NAMALWA (cell line): ENCODE results near the gene WNK2.
"Not testable (repeated sequence)": the region's sequence is repeated elsewhere in the genome, so short reads cannot be mapped to it uniquely, and the experiment has no call there.

ENCODE experiments used
- DNase-seq: peaks from one replicate; pipeline ENCODE4 v3.0.0-alpha.2; 2015; ENCODE audit warnings: low spot score

The WNK2 gene

DNA sequence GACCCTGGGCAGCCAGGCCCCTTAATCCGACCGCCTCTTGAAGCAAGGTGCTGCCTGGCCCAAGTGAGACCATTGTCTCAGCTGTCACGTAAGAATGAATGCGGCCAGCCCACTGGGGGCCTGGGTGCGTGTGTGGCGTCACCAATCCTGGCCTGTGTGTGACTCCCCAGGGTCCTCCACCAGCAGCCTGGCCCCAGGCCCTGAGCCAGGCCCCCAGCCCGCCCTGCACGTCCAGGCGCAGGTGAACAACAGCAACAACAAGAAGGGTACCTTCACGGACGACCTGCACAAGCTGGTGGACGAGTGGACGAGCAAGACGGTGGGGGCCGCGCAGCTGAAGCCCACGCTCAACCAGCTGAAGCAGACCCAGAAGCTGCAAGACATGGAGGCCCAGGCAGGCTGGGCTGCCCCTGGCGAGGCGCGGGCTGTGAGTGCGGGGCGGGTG is 124.2 kb downstream of the WNK2 start:
- DNase-seq = no peak

- DNase-seq = no peak
These were observed 124.7 kb downstream of the WNK2 start for GRCh38 chr9:93308676-93309075.

- no peak for DNase-seq
These were observed 126.0 kb downstream of the WNK2 start for GRCh38 chr9:93309889-93310425.

- no peak for DNase-seq
These were observed 131.2 kb downstream of the WNK2 start for GRCh38 chr9:93315118-93315517.

- DNase-seq = no peak
These were observed 132.0 kb downstream of the WNK2 start for GRCh38 chr9:93315960-93316359.

DNA sequence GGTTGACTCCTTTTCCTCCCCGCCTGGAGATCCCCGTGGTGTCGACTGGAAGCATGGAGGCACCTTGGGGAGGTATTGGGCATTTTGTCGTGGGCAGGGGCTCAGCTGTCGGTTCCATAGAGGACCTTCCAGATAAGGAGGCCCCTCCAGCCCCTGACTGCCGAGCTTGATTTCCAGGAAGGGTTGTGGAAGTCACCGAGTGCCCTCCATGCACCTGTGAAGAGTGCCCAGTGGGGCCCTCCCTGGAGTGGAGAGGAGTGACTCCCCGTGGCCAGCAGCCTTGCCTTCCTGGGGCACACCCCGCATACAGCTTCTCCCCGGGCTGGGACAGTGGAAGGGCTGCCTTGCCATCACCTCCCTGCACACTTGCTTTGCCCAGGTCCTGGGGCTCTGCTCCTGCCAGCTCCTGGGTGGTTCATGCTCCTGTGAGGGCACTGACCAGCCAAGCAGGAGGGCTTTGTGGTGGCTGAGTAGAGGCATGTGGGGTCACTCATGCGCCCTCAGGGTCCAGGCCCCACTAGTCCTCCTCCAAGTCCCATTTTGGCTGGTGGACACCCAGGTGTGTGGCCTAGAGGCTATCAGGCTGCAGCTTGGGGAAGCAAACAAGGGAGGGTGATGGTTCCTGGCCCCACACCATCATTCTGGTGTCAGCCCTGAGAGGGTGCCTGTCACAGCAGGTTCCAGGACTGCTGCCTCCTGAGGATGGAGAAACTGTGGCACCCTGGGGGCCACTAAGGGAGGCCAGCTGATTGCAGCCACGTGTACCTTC is 133.0 kb downstream of the WNK2 start:
- DNase-seq = no peak

- DNase-seq = no peak
These were observed 133.7 kb downstream of the WNK2 start for GRCh38 chr9:93317495-93318094.

GRCh38 chr9:93318480-93318879 is 134.5 kb downstream of the WNK2 start:
- no peak for DNase-seq

- no peak for DNase-seq
These were observed 135.5 kb downstream of the WNK2 start for GRCh38 chr9:93319301-93319991.

GRCh38 chr9:93319992-93320500 is 136.1 kb downstream of the WNK2 start:
- DNase-seq = no peak

GRCh38 chr9:93320591-93321219 is 136.8 kb downstream of the WNK2 start:
- DNase-seq = no peak

GRCh38 chr9:93321220-93321610 is 137.3 kb downstream of the WNK2 start:
- DNase-seq = no peak

- DNase-seq = not testable (repeated sequence)
These were observed 139.6 kb downstream of the WNK2 start for GRCh38 chr9:93323446-93323954.

GRCh38 chr9:93324191-93324834 is 140.4 kb downstream of the WNK2 start:
- no peak for DNase-seq

- no peak for DNase-seq
These were observed 141.5 kb downstream of the WNK2 start for GRCh38 chr9:93325307-93326035.

DNA sequence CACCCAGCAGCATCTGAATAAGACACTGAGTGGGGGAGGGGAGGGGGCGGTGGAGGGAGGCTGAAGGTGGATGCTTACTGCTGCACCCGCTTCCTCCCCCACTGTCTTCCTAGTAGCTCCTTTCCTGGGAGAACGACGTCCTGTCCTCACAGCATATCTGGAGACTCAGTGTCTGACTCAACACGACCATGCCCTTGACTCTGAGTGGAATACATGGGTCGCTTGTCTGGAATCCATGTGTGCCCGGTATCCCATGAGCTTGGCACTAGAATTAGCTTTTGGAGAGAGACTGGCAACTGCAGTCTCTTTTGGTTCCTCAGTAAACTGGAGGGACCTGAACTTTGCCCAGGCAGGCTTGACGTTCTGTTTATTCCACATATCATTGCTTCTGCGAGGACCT is 142.1 kb downstream of the WNK2 start:
- DNase-seq = no peak

DNA sequence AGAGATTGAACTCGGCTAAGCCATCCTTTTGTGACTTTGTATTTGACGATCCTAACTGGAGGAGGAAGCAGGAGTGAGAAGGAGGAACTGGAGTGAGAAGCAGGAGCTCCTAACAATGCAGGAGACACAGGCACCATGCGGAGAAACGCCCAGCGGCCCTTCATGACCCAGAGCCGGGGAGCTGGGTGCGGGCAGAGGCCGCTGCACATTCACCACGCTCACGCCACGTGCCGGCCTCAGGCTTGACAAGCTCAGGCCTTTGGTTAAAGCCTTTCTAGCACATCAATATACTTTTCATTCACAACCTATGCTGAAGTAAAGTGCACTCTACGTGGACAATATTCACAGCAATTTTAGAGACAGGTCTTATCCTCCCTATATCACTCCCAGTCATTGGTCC is 142.7 kb downstream of the WNK2 start:
- no peak for DNase-seq

GRCh38 chr9:93329629-93330280 is 145.8 kb downstream of the WNK2 start:
- no peak for DNase-seq

- DNase-seq = no peak
These were observed 148.4 kb downstream of the WNK2 start for GRCh38 chr9:93332317-93332716.

DNA sequence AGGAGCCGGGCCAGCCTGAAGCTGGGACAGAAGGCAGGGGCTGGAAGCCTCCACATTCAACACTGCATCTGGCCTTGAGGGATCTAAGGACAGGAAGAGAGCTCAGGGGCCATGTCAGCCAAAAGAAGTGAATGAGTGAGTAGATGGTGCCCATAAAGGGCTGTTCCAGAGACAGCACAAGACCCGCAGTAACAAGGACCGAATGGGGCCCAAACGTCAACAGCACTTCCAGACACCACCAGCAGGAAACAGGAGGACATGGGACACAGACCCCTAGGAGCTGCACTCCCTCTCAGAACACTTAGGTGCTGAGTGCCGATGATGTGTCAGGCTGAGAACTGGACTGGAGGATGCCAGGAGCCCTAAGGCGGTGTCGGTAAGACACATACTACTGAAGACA is 152.8 kb downstream of the WNK2 start:
- no peak for DNase-seq
